Measurements from ENCODE around the gene TCEANC. TPM values are rescaled to one million over a fixed set of nuclear protein-coding genes. Genes with fewer than 3 reads are reported as not detected.

The TCEANC gene
- total RNA-seq: 1.5 and 3.9 TPM in 2 replicates

GRCh38 chrX:13652850-13653693, at the start of gene TCEANC:
Gene TCEANC (plus strand): TSS chrX:13653141. CDS start chrX:13662509, 9,368 bp downstream.

GRCh38 chrX:13688958-13689740, 36.2 kb downstream of the TCEANC start, which contains the start of gene RAB9A:
Gene RAB9A (plus strand): TSS chrX:13689128. CDS start chrX:13708747, 19,619 bp downstream.

Other genes with a start within 250 kb of the TCEANC start
- not detected in 2 replicates for gene EGFL6, start 83.5 kb upstream of the TCEANC start, total RNA-seq
- 16.2 and 29.4 TPM in 2 replicates for gene RAB9A, start 36.0 kb downstream of the TCEANC start, total RNA-seq
- 12.1 and 14.3 TPM in 2 replicates for gene TRAPPC2, start 81.5 kb downstream of the TCEANC start, total RNA-seq
- gene OFD1, start 81.6 kb downstream of the TCEANC start, total RNA-seq: 10.1 and 10.4 TPM in 2 replicates
- gene GPM6B, start 164.0 kb downstream of the TCEANC start, total RNA-seq: not detected in 2 replicates